HEK293 (cell line): ENCODE measurements around the gene ATXN2.
"Not testable (repeated sequence)": the region's sequence is repeated elsewhere in the genome, so short reads cannot be mapped to it uniquely, and the experiment has no call there.

Source experiments
- CTCF ChIA-PET: fragments of 350-600 bp; formaldehyde crosslinking; extraction: SDS; loops from one replicate; lab custom pipeline; 2021; ENCODE audit warnings: antibody characterized with exemption; lab: Yijun Ruan, JAX
- POLR2A ChIA-PET: fragments of 300-600 bp; formaldehyde crosslinking; extraction: SDS; loops from one replicate; lab custom pipeline; 2020; ENCODE audit warnings: antibody characterized with exemption, inconsistent platforms; lab: Yijun Ruan, JAX
- H3K27ac ChIP-seq: fragments of 200-500 bp; sonication (Bioruptor generic); 2 replicates; pipeline ENCODE4 v1.5.1; 2014; ENCODE audit warnings: low read depth, low read length, control low read depth, inconsistent platforms; ENCODE audit errors: extremely low read depth
- H3K36me3 ChIP-seq, 2 experiments: fragments of 200-500 bp in 1 of 2; sonication (Bioruptor generic) in 1 of 2; 1 replicate in 1 of 2; 2 replicates in 1 of 2; pipeline ENCODE4 v1.5.1; 2014 to 2017; ENCODE audit warnings: inconsistent platforms in 2 of 2, low read length in 2 of 2; ENCODE audit not compliant: control insufficient read depth in 2 of 2, insufficient read depth in 1 of 2
- H3K4me1 ChIP-seq: fragments of 200-500 bp; sonication (Bioruptor generic); 2 replicates; pipeline ENCODE4 v1.5.1; 2014; ENCODE audit warnings: mild to moderate bottlenecking, low read length, inconsistent platforms; ENCODE audit not compliant: control insufficient read depth, insufficient read depth
- H3K4me3 ChIP-seq: 2 replicates; pipeline ENCODE4 v1.5.1; 2011; ENCODE audit warnings: low read depth, mild to moderate bottlenecking, control low read depth, low read length, moderate library complexity
- H3K9me3 ChIP-seq: fragments of 200-500 bp; sonication (Bioruptor generic); 2 replicates; pipeline ENCODE4 v1.5.1; 2014; ENCODE audit warnings: low read depth, low read length, inconsistent platforms; ENCODE audit not compliant: control insufficient read depth, insufficient read depth
- HOXD13 ChIP-seq: sonication (generic); formaldehyde crosslinking; IDR thresholded peaks from 2 replicates; pipeline ENCODE4 v1.8.0; 2022; ENCODE audit warnings: missing genetic modification reagents, borderline replicate concordance
- OSR2 ChIP-seq: fragments of 450-650 bp; formaldehyde crosslinking; IDR thresholded peaks from 2 replicates; pipeline ENCODE4 v1.5.1; 2016; ENCODE audit warnings: missing biosample characterization, missing genetic modification characterization
- SP7 ChIP-seq: fragments of 450-650 bp; formaldehyde crosslinking; IDR thresholded peaks from 2 replicates; pipeline ENCODE4 v1.5.1; 2016; ENCODE audit warnings: missing biosample characterization, missing genetic modification characterization
- ZNF121 ChIP-seq: fragments of 450-650 bp; formaldehyde crosslinking; IDR thresholded peaks from 2 replicates; pipeline ENCODE4 v1.5.1; 2016; ENCODE audit warnings: missing biosample characterization, missing genetic modification characterization
- TF ChIP-seq, protein P1 (sequence below): IDR thresholded peaks from 2 replicates; pipeline ENCODE4 v1.6.1; 2011; ENCODE audit warnings: mild to moderate bottlenecking, low read depth, low read length, borderline replicate concordance
- TF ChIP-seq, protein P2 (sequence below): fragments of 450-650 bp; formaldehyde crosslinking; IDR thresholded peaks from 2 replicates; pipeline ENCODE4 v1.5.1; 2016; ENCODE audit warnings: missing biosample characterization, missing genetic modification characterization
- TF ChIP-seq, protein P3 (sequence below): fragments of 450-650 bp; formaldehyde crosslinking; IDR thresholded peaks from 2 replicates; pipeline ENCODE4 v1.5.1; 2016; ENCODE audit warnings: missing biosample characterization, missing genetic modification characterization
- TF ChIP-seq, protein P4 (sequence below): fragments of 450-650 bp; IDR thresholded peaks from 2 replicates; pipeline ENCODE4 v1.5.1; 2018; ENCODE audit warnings: missing biosample characterization, missing genetic modification characterization
- TF ChIP-seq, protein P5 (sequence below): fragments of 450-650 bp; formaldehyde crosslinking; IDR thresholded peaks from 2 replicates; pipeline ENCODE4 v1.5.1; 2017; ENCODE audit warnings: missing biosample characterization, missing genetic modification characterization
- TF ChIP-seq, protein P6 (sequence below): fragments of 450-650 bp; formaldehyde crosslinking; conservative IDR thresholded peaks from 2 replicates; pipeline ENCODE4 v1.5.1; 2016; ENCODE audit warnings: low read depth, missing biosample characterization, missing genetic modification characterization

Gene ATXN2

GRCh38 chr12:111584959-111585358, 14.2 kb downstream of the ATXN2 start (continued):
- TF ChIP-seq OSR2 (tag by site-specific recombination), result peak; percentile 64
- 0 out of 2 replicates have a peak, but pooled peaks have one; percentile 33 for TF ChIP-seq SP7
- TF ChIP-seq, protein P1, sequence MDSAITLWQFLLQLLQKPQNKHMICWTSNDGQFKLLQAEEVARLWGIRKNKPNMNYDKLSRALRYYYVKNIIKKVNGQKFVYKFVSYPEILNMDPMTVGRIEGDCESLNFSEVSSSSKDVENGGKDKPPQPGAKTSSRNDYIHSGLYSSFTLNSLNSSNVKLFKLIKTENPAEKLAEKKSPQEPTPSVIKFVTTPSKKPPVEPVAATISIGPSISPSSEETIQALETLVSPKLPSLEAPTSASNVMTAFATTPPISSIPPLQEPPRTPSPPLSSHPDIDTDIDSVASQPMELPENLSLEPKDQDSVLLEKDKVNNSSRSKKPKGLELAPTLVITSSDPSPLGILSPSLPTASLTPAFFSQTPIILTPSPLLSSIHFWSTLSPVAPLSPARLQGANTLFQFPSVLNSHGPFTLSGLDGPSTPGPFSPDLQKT, result no peak
- TF ChIP-seq, protein P2, sequence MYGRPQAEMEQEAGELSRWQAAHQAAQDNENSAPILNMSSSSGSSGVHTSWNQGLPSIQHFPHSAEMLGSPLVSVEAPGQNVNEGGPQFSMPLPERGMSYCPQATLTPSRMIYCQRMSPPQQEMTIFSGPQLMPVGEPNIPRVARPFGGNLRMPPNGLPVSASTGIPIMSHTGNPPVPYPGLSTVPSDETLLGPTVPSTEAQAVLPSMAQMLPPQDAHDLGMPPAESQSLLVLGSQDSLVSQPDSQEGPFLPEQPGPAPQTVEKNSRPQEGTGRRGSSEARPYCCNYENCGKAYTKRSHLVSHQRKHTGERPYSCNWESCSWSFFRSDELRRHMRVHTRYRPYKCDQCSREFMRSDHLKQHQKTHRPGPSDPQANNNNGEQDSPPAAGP (tag by site-specific recombination), result no peak
- TF ChIP-seq HOXD13 (CRISPR knock-in tag), result no peak
- TF ChIP-seq, protein P3, sequence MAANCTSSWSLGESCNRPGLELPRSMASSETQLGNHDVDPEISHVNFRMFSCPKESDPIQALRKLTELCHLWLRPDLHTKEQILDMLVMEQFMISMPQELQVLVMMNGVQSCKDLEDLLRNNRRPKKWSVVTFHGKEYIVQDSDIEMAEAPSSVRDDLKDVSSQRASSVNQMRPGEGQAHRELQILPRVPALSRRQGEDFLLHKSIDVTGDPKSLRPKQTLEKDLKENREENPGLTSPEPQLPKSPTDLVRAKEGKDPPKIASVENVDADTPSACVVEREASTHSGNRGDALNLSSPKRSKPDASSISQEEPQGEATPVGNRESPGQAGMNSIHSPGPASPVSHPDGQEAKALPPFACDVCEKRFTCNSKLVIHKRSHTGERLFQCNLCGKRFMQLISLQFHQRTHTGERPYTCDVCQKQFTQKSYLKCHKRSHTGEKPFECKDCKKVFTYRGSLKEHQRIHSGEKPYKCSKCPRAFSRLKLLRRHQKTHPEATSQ (tag by site-specific recombination), result peak; percentile 17; the same call in 1 of the 2 replicates
- TF ChIP-seq, protein P4, sequence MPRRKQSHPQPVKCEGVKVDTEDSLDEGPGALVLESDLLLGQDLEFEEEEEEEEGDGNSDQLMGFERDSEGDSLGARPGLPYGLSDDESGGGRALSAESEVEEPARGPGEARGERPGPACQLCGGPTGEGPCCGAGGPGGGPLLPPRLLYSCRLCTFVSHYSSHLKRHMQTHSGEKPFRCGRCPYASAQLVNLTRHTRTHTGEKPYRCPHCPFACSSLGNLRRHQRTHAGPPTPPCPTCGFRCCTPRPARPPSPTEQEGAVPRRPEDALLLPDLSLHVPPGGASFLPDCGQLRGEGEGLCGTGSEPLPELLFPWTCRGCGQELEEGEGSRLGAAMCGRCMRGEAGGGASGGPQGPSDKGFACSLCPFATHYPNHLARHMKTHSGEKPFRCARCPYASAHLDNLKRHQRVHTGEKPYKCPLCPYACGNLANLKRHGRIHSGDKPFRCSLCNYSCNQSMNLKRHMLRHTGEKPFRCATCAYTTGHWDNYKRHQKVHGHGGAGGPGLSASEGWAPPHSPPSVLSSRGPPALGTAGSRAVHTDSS, result no peak

DNA sequence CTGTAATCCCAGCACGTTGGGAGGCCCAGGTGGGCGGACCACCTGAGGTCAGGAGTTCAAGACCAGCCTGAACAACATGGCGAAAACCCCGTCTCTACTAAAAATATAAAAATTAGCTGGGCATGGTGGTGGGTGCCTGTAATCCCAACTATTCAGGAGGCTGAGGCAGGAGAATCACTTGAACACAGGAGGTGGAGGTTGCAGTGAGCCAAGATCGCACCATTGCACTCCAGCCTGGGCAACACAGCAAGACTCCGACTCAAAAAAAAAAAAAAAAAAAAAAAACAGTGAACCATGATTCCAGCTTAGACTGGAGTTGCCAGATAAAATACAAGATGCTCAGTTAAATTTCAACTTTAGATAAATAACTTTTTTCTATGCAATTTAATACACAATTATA, 15.6 kb downstream of the ATXN2 start:
- CTCF ChIA-PET, result interaction anchor here (0.6 to 1.7 kb wide), 3 partner anchors 65 to 229 kb away, joined by 3 read pairs; no protein-coding TSS in a partner anchor
- H3K4me1 ChIP-seq, H3K36me3 ChIP-seq, H3K4me3 ChIP-seq, H3K9me3 ChIP-seq, H3K27ac ChIP-seq, POLR2A ChIA-PET: not testable (repeated sequence)
- peak; percentile 69; the same call in 1 of the 2 replicates for TF ChIP-seq ZNF121 (tag by site-specific recombination)

DNA sequence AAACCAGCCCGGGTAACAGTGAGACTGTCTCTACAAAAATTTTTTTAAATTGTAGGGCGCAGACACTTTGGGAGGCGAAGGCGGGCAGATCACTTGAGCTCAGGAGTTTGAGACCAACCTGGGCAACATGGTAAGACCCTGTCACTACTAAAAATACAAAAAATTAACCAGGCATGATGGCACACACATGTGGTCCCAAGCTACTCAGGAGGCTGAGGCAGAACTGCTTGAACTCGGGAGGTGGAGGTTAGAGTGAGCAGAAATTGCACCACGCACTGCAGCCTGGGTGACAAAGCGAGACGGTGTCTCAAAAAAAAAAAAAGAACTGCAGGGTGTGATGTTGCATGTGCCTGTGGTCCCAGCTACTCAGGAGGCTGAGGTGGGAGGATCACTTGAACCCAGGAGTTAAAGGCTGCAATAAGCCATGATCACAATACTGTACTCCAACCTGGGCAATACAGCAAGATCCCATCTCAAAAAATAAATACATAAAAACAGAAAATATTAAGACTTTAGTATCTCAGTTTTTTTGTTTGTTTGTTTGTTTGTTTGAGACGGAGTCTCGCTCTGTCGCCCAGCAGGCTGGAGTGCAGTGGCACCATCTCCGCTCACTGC, 16.9 kb downstream of the ATXN2 start:
- POLR2A ChIA-PET, result no interaction called here
- CTCF ChIA-PET, result interaction anchor here (0.6 kb wide), 1 partner anchor 36 kb away, joined by 3 read pairs; no protein-coding TSS in a partner anchor
- Histone ChIP-seq H3K4me1 (peaks cover 4% of the 10 kb centered on the region; the same call in 1 of the 2 replicates), H3K36me3 (peaks cover under 1 to 6% of the 10 kb centered on the region in 2 experiments; a peak in 2 of 3 replicates), H3K27ac (no peak overlapping the region), H3K9me3 (no peaks in the 10 kb centered on the region), H3K4me3 (no peak overlapping the region)
- TF ChIP-seq, protein P5, sequence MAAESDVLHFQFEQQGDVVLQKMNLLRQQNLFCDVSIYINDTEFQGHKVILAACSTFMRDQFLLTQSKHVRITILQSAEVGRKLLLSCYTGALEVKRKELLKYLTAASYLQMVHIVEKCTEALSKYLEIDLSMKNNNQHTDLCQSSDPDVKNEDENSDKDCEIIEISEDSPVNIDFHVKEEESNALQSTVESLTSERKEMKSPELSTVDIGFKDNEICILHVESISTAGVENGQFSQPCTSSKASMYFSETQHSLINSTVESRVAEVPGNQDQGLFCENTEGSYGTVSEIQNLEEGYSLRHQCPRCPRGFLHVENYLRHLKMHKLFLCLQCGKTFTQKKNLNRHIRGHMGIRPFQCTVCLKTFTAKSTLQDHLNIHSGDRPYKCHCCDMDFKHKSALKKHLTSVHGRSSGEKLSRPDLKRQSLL (tag by site-specific recombination), result no peak
- TF ChIP-seq, protein P6, sequence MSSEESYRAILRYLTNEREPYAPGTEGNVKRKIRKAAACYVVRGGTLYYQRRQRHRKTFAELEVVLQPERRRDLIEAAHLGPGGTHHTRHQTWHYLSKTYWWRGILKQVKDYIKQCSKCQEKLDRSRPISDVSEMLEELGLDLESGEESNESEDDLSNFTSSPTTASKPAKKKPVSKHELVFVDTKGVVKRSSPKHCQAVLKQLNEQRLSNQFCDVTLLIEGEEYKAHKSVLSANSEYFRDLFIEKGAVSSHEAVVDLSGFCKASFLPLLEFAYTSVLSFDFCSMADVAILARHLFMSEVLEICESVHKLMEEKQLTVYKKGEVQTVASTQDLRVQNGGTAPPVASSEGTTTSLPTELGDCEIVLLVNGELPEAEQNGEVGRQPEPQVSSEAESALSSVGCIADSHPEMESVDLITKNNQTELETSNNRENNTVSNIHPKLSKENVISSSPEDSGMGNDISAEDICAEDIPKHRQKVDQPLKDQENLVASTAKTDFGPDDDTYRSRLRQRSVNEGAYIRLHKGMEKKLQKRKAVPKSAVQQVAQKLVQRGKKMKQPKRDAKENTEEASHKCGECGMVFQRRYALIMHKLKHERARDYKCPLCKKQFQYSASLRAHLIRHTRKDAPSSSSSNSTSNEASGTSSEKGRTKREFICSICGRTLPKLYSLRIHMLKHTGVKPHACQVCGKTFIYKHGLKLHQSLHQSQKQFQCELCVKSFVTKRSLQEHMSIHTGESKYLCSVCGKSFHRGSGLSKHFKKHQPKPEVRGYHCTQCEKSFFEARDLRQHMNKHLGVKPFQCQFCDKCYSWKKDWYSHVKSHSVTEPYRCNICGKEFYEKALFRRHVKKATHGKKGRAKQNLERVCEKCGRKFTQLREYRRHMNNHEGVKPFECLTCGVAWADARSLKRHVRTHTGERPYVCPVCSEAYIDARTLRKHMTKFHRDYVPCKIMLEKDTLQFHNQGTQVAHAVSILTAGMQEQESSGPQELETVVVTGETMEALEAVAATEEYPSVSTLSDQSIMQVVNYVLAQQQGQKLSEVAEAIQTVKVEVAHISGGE, result no peak
- peak; percentile 89 for TF ChIP-seq ZNF121 (tag by site-specific recombination)
